Skin of body (tissue), 3 donors: Measurements from ENCODE around the gene TULP1. TPM values are rescaled to one million over a fixed set of nuclear protein-coding genes. Genes with fewer than 3 reads are reported as not detected.

Experiments
- DNase-seq: peaks from one replicate; lab custom pipeline; 2025; lab: John Stamatoyannopoulos, UW
- small RNA-seq: library from RNA; depleted of rRNA; stranded (forward); fragments of <200 nt; gene quantifications from one replicate; pipeline ENCODE3, GENCODE V24; 2014; ENCODE audit warnings: low replicate concordance
- total RNA-seq: library from RNA; depleted of rRNA; stranded (reverse); fragments of >200 nt; gene quantifications from one replicate; pipeline ENCODE4 v1.2.3, GENCODE V29; 2014

Gene TULP1
- total RNA-seq, 1 donor from 2014 or later = 0.39 TPM

GRCh38 chr6:35468181-35468979 is 44.3 kb downstream of the TULP1 start, which contains the start of gene RPL10A:
RPL10A (plus strand) TSS chr6:35468401; CDS start chr6:35468435, 34 bp downstream.
- peak; percentile 98 for DNase-seq

- DNase-seq = no peak
These were observed 47.0 kb downstream of the TULP1 start for GRCh38 chr6:35465646-35466045.

- no peak for DNase-seq
These were observed 49.4 kb downstream of the TULP1 start for GRCh38 chr6:35463292-35463691.

GRCh38 chr6:35461270-35461669 is 51.4 kb downstream of the TULP1 start:
- no peak for DNase-seq

GRCh38 chr6:35457907-35458306 is 54.8 kb downstream of the TULP1 start:
- DNase-seq = no peak

GRCh38 chr6:35454391-35455110 is 58.1 kb downstream of the TULP1 start:
- DNase-seq = peak; percentile 45

GRCh38 chr6:35453236-35453635 is 59.5 kb downstream of the TULP1 start:
- DNase-seq = no peak

- peak; percentile 86 for DNase-seq
These were observed 60.3 kb downstream of the TULP1 start, which contains the start of gene FANCE for GRCh38 chr6:35452183-35453090. FANCE (plus strand) TSS chr6:35452338; CDS start chr6:35452546, 208 bp downstream.

- no peak for DNase-seq
These were observed 61.1 kb downstream of the TULP1 start for GRCh38 chr6:35451354-35452182.

- peak; percentile 15 for DNase-seq
These were observed 63.3 kb downstream of the TULP1 start for GRCh38 chr6:35449287-35449881.

GRCh38 chr6:35448191-35448590 is 64.5 kb downstream of the TULP1 start:
- DNase-seq = no peak

Small RNA genes within 50 kb of the gene (small RNA-seq; reads per million reads assigned to genes)
- gene MIR7111 = not detected

Other genes starting within 250 kb of the TULP1 start
- 10.9 TPM for gene DEF6, start 215.1 kb downstream of the TULP1 start, total RNA-seq
- gene PPARD, start 170.3 kb downstream of the TULP1 start, total RNA-seq = 7.9 TPM
- gene FANCE, start 60.6 kb downstream of the TULP1 start, total RNA-seq = 9.4 TPM
- 2,139 TPM for gene RPL10A, start 44.5 kb downstream of the TULP1 start, total RNA-seq
- 14.3 TPM for gene TEAD3, start 15.8 kb downstream of the TULP1 start, total RNA-seq
- 10.3 TPM for gene FKBP5, start 176.0 kb upstream of the TULP1 start, total RNA-seq
- not detected for gene ARMC12, start 224.1 kb upstream of the TULP1 start, total RNA-seq